NCI-H2029 treated with DMSO at 0.1 percent for 48 hours (cell line): ENCODE measurements around the gene PCAT7.
"Not testable (repeated sequence)": the region's sequence is repeated elsewhere in the genome, so short reads cannot be mapped to it uniquely, and the experiment has no call there.

Source experiments
- DNase-seq: peaks from one replicate; lab custom pipeline; 2025; lab: John Stamatoyannopoulos, UW

PCAT7 gene

GRCh38 chr9:94563548-94563947 is 8.7 kb downstream of the PCAT7 start:
- no peak for DNase-seq

DNA sequence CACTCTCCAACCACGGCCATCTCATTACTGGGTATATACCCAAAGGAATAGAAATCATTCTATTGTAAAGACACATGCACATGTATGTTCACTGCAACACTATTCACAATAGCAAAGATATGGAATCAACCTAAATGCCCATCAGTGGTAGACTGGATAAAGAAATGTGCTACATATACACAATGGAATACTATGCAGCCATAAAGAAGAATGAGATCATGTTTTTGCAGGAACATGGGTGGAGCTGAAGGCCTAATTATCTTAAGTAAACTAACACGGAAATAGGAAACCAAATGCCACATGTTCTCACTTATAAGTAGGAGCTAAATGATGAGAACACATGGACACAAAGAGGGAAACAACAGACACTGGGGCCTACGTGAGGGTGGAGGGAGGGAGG is 9.4 kb downstream of the PCAT7 start:
- DNase-seq, result not testable (repeated sequence)

DNA sequence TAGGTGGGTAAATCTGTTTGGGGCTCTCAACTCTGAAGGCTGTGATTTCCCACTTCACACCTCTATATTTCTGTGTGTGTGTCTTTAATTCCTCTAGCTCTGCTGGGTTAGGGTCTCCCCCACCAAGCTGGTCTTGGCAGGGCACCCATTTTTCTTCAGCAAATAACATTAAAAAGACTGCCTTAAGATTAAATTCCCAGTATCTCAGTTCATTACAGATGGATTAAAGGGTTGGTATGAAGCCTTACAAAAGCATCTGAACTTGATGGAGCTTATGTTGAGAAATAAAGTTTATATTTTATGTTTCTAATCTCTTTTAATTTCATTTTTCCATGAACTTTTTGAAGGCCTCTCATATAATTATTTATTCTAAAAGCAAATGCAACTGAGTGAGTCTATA is 11.7 kb downstream of the PCAT7 start:
- DNase-seq, result no peak

DNA sequence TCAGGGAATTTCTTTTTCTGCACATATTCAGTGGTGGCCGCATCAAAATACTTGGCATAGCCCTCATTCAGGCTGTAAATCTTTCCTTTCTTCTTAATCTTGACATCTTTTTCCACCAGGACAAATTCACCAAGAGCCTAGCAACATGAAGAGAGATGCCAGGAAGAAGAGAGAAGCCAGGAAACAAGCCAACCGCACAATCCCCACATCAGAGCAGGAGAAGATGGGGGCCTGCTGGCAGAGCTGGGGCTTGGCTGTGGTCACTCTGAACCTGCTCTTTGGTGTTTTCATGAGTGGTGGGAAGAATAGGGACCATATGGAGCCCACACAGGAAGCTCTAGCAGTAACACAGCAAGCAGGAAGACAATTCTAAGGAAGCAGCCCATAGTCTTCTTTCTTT is 12.4 kb downstream of the PCAT7 start:
- DNase-seq, result no peak

- no peak for DNase-seq
These were observed 13.5 kb downstream of the PCAT7 start for GRCh38 chr9:94568250-94568889.

GRCh38 chr9:94568972-94569712 is 14.3 kb downstream of the PCAT7 start:
- no peak for DNase-seq

- DNase-seq, result no peak
These were observed 21.2 kb downstream of the PCAT7 start for GRCh38 chr9:94576131-94576530.

DNA sequence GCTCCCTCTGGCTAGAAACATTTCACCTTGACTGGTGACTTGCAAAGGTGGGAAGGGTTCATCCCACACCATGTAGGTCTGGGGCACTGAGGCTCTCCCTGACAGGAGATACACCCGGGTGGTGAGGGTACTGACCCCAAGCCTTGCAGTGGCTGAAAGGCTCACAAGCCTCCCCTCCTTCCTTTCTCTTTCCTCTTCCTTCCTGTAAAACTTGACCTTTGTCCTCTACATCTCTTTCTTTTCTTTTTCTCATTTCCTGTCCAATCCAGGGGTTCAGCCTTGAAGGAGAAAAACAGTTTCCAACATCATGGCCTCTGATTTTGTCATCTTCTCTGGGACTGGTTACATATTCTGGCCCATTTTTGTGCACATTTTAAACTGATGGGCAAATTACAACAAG is 22.2 kb downstream of the PCAT7 start:
- no peak for DNase-seq

- no peak for DNase-seq
These were observed 22.7 kb downstream of the PCAT7 start for GRCh38 chr9:94577571-94577970.

DNA sequence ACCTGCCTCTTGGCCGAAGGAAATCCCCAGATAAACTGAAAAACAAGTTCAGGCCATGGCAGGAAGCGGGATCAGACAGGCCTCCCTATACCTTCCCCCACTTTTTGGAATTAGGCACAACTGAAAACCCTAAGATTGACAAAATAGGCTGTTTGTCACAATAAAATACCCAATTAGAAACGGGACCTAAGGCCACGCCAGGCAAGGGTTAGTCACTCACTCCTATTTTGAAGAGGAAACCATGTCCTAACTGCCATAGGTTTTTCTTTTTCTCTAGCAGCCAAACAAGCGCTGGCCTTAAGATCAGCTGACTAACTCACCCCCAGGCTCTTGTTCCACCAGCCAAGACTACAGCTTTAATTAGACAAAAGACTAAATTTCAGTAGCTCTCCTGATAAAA is 26.8 kb downstream of the PCAT7 start:
- DNase-seq, result no peak

GRCh38 chr9:94584555-94584954 is 29.7 kb downstream of the PCAT7 start:
- DNase-seq, result no peak

DNA sequence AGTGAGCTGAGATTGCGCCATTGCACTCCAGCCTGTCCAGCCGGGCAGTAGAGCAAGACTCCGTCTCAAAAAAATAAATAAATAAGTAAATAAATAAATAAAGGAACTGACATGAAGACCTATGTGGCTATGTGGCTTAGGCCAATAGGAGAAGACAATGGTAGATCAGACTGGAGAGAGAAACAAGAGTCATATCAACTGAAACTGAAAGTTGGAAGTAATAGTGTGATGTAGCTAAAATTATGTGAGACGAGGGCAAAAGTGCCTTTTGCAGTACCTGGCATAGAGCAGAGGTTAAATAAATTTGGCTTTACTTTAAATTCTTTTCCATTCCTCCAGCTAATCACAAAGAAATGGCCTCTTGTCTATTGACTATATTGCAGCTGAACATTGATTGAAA is 31.4 kb downstream of the PCAT7 start:
- DNase-seq, result no peak

GRCh38 chr9:94586814-94587213 is 31.9 kb downstream of the PCAT7 start:
- no peak for DNase-seq

- no peak for DNase-seq
These were observed 33.8 kb downstream of the PCAT7 start for GRCh38 chr9:94588681-94589080.

DNA sequence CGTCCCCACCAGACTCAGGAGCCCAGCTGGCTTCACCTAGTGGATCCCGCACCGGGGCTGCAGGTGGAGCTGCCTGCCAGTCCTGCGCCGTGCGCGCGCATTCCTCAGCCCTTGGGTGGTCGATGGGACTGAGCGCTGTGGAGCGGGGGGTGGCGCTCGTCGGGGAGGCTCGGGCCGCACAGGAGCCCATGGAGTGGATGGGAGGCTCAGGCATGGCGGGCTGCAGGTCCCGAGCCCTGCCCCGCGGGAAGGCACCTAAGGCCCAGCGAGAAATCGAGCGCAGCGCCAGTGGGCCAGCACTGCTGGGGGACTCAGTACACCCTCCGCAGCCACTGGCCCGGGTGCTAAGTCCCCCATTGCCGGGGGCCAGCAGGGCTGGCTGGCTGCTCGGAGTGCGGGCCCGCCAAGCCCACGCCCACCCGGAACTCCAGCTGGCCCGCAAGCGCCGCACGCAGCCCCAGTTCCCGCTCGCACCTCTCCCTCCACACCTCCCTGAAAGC is 36.2 kb downstream of the PCAT7 start:
- not testable (repeated sequence) for DNase-seq

- no peak for DNase-seq
These were observed 37.0 kb downstream of the PCAT7 start for GRCh38 chr9:94591876-94592275.

DNA sequence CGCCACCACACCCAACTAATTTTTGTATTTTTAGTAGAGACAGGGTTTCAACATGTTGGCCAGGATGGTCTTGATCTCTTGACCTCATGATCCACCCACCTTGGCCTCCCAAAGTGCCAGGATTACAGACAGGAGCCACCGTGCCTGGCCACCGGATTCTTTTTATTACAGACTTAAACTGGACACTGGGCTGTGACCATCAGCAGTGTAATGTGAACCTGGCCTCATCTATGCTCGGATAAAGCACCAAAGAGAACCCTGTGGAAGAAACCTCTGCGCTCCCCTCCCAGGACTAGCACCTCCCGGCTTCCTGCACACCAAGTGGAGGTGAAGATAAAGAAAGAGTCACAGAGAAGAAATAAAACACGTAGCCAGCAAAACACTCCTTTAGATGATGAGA is 37.8 kb downstream of the PCAT7 start:
- not testable (repeated sequence) for DNase-seq

GRCh38 chr9:94593459-94594345 is 38.8 kb downstream of the PCAT7 start, which contains the start of gene FBP2:
Gene FBP2 (minus strand): TSS chr9:94593824. CDS start chr9:94593726, 98 bp downstream.
- no peak for DNase-seq

DNA sequence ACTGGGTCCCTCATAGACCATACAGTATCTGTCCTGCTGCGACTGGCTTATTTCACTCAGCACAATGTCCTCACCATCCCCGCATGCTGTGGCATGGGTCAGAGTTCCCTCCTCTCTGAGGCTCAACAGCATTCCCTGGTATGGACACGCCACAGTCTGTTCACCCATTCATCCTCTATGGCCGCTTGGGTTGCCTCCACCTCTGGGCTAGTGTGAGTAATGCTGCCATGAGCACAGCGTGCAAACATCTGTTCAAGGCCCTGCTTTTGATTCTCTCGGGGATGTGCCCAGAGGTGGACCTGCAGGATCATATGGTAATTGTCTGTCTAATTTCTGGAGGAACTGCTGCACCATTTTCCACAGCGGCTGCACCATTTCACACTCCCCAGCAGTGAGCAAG is 44.2 kb downstream of the PCAT7 start:
- no peak for DNase-seq

GRCh38 chr9:94600258-94600657 is 45.4 kb downstream of the PCAT7 start:
- no peak for DNase-seq

DNA sequence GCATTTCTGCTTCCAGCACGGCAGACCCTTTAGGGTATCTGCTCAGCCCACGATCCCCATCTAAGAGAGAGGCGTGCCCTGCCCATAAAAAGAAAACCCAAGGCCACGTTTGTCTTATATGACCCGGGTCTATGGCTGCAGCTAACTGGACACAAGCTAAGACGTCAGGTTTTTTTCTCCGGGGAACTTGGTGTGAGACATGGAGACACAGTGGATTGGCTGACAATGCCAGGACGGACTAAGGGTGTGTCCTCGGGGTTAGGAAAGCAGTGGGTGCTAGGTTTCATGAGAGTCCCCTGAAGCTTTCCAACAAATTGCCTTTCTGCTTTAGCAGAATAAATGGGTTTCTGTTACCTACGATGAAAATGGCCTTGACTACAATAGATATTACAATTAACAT is 45.8 kb downstream of the PCAT7 start:
- no peak for DNase-seq

- no peak for DNase-seq
These were observed 47.8 kb downstream of the PCAT7 start for GRCh38 chr9:94602666-94603065.
